GM12865 (cell line): ENCODE results near the gene NF1.
"Not testable (repeated sequence)": the region's sequence is repeated elsewhere in the genome, so short reads cannot be mapped to it uniquely, and the experiment has no call there.

Experiments
- DNase-seq: peaks from one replicate; pipeline ENCODE4 v3.0.0; 2010; ENCODE audit warnings: low read depth
- H3K4me3 ChIP-seq: 2 replicates; pipeline ENCODE4 v1.5.1; 2011; ENCODE audit warnings: mild to moderate bottlenecking, low read depth, low read length, control low read depth
- TF ChIP-seq, protein P1 (sequence below): IDR thresholded peaks from 2 replicates; pipeline ENCODE4 v1.5.1; 2011; ENCODE audit warnings: low read length, control low read depth, low read depth, inconsistent platforms; ENCODE audit not compliant: insufficient read depth; ENCODE audit errors: missing control alignments

The NF1 gene

DNA sequence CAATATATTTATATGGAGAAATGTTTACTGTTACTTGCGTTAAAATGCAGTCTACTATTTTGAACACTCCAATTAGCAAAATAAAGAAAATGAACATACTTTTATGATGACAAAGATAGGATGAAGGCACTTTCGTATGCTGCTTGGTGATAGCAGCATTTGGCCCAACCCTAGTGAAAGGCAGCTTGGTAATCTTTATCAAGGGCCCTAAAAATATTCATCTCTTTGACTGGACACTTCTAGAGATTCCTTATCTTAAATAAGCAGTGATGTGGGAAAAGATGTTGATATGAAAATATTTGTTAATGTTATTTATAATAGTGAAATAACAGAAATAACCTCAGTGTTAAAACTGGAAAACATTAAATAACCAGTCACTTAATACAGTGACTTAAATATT lies 79.4 kb downstream of the NF1 start:
- DNase-seq: no peak
- H3K4me3 ChIP-seq: no peak overlapping the region
- TF ChIP-seq, protein P1, sequence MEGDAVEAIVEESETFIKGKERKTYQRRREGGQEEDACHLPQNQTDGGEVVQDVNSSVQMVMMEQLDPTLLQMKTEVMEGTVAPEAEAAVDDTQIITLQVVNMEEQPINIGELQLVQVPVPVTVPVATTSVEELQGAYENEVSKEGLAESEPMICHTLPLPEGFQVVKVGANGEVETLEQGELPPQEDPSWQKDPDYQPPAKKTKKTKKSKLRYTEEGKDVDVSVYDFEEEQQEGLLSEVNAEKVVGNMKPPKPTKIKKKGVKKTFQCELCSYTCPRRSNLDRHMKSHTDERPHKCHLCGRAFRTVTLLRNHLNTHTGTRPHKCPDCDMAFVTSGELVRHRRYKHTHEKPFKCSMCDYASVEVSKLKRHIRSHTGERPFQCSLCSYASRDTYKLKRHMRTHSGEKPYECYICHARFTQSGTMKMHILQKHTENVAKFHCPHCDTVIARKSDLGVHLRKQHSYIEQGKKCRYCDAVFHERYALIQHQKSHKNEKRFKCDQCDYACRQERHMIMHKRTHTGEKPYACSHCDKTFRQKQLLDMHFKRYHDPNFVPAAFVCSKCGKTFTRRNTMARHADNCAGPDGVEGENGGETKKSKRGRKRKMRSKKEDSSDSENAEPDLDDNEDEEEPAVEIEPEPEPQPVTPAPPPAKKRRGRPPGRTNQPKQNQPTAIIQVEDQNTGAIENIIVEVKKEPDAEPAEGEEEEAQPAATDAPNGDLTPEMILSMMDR: no peak

DNA sequence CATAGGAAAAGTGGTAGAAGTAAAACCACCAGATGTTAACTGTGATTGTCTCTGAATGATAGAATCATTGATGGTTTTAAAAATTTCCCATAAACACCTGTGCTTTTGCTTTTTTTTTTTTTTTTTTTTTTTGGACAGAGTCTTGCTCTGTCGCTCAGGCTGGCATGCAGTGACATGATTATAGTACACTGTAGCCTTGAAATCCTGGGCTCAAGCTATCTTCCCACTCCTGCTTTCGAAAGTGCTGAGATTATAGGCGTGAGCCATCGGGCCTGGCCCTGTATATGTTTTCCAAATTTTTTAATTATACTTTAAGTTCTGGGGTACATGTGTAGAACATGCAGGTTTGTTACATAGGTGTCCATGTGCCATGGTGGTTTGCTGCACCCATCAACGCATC lies 80.5 kb downstream of the NF1 start:
- H3K4me3 ChIP-seq: no peak overlapping the region
- TF ChIP-seq, protein P1: no peak
- no peak for DNase-seq

DNA sequence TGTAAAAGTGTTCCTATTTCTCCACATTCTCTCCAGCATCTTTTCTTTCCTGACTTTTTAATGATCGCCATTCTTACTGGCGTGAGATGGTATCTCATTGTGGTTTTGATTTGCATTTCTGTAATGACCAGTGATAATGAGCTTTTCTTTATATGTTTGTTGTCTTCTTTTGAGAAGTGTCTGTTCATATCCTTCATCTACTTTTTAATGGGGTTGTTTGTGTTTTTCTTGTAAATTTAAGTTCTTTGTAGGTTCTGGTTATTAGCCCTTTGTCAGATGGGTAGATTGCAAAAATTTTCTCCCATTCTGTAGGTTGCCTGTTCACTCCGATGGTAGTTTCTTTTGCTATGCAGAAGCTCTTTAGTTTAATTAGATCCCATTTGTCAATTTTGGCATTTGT lies 81.4 kb downstream of the NF1 start:
- DNase-seq, H3K4me3 ChIP-seq: not testable (repeated sequence)

DNA sequence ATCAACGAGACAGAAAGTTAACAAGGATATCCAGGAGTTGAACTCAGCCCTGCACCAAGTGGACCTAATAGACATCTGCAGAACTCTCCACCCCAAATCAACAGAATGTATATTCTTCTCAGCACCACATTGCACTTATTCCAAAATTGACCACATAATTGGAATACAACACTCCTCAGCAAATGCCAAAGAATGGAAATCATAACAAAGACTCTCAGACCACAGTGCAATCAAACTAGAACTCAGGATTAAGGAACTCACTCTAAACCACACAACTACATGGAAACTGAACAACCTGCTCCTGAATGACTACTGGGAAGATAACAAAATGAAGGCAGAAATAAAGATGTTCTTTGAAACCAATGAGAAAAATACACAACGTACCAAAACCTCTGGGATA lies 84.2 kb downstream of the NF1 start:
- DNase-seq, H3K4me3 ChIP-seq: not testable (repeated sequence)

DNA sequence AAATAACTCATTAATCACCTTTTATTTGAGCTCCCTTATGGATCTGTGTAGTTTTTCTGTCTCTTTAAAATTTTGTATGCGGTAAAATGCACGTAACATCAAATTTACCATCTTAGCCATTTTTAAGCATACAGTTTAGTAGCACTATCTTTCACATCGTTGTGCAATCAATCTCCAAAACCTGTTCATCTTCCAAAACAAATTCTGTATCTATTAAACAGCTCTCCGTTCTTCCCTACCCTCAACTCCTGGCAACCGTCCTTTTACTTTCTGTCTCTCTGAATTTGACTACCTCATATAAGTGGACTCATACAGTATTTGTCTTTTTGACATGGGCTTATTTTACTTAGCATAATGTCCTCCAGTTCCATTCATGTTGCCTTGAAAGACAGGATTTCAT lies 100.5 kb downstream of the NF1 start:
- no peak for DNase-seq
- no peak overlapping the region for H3K4me3 ChIP-seq
- TF ChIP-seq, protein P1: no peak

DNA sequence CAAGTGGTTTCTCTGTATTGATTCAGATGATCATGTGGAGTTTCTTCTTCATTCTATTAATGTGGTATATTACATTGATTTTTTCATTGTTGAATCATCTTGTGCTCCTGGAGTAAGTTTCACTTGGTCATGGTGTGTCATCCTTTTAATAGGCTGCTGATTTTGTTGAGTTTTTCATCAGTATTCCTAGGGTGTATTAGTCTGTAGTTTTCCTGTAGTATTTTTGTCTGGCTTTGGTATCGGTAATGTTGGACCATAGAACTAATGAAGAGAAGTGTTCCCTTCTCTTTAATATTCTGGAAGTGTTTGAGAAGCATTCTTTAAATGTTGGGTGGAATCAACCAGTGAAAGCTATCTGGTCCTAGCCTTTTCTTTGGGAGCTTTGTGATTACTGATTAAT lies 103.2 kb downstream of the NF1 start:
- no peak for DNase-seq
- H3K4me3 ChIP-seq: no peak overlapping the region
- TF ChIP-seq, protein P1: no peak

DNA sequence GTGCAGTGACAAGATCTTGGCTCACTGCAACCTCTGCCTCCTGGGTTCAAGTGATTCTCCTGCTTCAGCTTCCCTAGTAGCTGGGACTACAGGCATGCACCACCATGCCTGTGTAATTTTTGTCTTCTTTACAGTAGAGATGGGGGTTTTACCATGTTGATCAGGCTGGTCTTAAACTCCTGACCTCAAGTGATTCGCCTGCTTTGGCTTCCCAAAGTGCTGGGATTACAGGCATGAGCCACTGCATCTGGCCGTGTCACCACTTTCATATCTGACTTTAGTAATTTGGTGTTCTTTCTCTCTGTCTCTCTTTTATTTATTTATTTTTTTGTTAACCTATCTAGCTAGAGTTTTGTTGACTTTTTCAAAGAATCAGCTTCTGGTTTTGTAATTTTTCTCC lies 103.9 kb downstream of the NF1 start:
- H3K4me3 ChIP-seq, DNase-seq: not testable (repeated sequence)

DNA sequence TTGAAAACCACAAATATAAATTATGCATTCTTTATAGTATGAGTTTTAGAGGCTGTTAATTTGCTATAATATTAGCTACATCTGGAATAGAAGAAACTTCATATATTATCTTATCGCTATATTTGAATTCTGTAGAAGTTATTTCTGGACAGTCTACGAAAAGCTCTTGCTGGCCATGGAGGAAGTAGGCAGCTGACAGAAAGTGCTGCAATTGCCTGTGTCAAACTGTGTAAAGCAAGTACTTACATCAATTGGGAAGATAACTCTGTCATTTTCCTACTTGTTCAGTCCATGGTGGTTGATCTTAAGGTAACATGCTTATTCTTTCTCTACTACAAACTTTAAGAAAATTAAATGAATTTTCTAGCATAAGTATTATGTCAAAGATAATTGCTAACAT lies 105.5 kb downstream of the NF1 start:
- no peak for DNase-seq
- TF ChIP-seq, protein P1: no peak
- H3K4me3 ChIP-seq: no peak overlapping the region

DNA sequence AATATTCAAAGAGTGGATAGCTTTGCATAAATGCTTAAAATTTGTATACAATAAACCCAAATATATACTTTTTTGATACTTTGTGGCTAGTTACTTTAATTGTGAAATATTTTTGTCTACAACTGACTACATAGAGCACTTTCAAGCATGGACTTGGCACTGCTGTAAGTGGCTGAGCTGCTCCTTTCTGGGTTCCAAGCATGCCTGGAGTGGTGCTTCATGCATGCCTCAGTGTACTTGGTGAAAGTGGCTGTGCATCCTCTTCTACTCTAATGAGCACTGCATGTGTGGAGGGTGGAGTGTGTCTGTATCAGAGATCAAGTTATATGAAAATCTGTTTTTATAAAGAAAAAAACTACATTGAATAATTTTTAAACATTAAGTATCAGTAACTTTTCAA lies 108.2 kb downstream of the NF1 start:
- no peak overlapping the region for H3K4me3 ChIP-seq
- TF ChIP-seq, protein P1: no peak
- no peak for DNase-seq
